ENCODE data around the gene MTRR. TPM values are rescaled to one million over a fixed set of nuclear protein-coding genes. Genes with fewer than 3 reads are reported as not detected.

MTRR gene
- total and polyA plus RNA-seq, 9 of the 15 experiments (the other 6 are each of a cell fraction or from before 2014, with no cell fraction given), result 39.3 to 84.6 (median 66.2) TPM

- no TSS peak for BruUV-seq (replicated peaks)
- Histone ChIP-seq H3K9me1 (ENCODE audit: control insufficient read depth, insufficient read depth, low read length) (no peaks in the 10 kb centered on the region), H3K36me3 (ENCODE audit: control insufficient read depth, insufficient read depth, low read length) (peaks cover 15% of the 10 kb centered on the region; the same call in 2 of the 3 replicates), H3K4me1 (replicated peaks in 1 of 2; ENCODE audit: control insufficient read depth in 2 of 2, insufficient read depth in 2 of 2, low read length in 2 of 2) (no peaks in the 10 kb centered on the region), H2AFZ (ENCODE audit: low read depth, low read length) (no peak overlapping the region), H3K27ac (ENCODE audit: extremely low read depth, low read depth, low read length) (no peak overlapping the region), H3K4me2 (ENCODE audit: insufficient read depth, low read length) (no peak overlapping the region), H3K27me3 (ENCODE audit: control insufficient read depth in 2 of 2, insufficient read depth in 2 of 2, low read length in 2 of 2) (no peaks in the 10 kb centered on the region), H3K9ac (ENCODE audit: insufficient read depth in 1 of 2, low read depth in 2 of 2, low read length in 2 of 2) (no peak overlapping the region), H4K20me1 (replicated peaks; ENCODE audit: control insufficient read depth, insufficient read depth, low read length) (no peaks in the 10 kb centered on the region), H3K79me2 (ENCODE audit: control insufficient read depth, insufficient read depth, low read length) (no peaks in the 10 kb centered on the region), H3K4me3 (no peak overlapping the region), H3K9me3 (replicated peaks; ENCODE audit: control insufficient read depth, insufficient read depth, low read depth, low read length) (0 out of 2 replicates have a peak, but pooled peaks cover 5% of the 10 kb centered on the region)
- FAIRE-seq (no peak), ATAC-seq (no peak), DNase-seq (ENCODE audit: extremely low read depth in 1 of 4, low spot score in 3 of 4) (no peak)
- CTCF ChIA-PET (ENCODE audit: low intra/inter-chr PET ratio), result no interaction called here
- intact Hi-C loops (cut with micrococcal nuclease) (no loop called here), in situ Hi-C loops (cut with MboI) (no loop called here)
- WGBS (ENCODE audit: insufficient coverage, low coverage, missing lambda C conversion rate), result 95% methylated on average over 1 of the region's 1 CpG
- POLR2A ChIA-PET, result no interaction called here
- TF ChIP-seq, protein P1, sequence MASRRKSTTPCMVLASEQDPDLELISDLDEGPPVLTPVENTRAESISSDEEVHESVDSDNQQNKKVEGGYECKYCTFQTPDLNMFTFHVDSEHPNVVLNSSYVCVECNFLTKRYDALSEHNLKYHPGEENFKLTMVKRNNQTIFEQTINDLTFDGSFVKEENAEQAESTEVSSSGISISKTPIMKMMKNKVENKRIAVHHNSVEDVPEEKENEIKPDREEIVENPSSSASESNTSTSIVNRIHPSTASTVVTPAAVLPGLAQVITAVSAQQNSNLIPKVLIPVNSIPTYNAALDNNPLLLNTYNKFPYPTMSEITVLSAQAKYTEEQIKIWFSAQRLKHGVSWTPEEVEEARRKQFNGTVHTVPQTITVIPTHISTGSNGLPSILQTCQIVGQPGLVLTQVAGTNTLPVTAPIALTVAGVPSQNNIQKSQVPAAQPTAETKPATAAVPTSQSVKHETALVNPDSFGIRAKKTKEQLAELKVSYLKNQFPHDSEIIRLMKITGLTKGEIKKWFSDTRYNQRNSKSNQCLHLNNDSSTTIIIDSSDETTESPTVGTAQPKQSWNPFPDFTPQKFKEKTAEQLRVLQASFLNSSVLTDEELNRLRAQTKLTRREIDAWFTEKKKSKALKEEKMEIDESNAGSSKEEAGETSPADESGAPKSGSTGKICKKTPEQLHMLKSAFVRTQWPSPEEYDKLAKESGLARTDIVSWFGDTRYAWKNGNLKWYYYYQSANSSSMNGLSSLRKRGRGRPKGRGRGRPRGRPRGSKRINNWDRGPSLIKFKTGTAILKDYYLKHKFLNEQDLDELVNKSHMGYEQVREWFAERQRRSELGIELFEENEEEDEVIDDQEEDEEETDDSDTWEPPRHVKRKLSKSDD (conservative IDR thresholded peaks at IDR 0.05; ENCODE audit: low read length), result no peak
- no peak for TF ChIP-seq CBFA2T3 (IDR thresholded peaks at IDR 0.05)
- TF ChIP-seq, protein P2, sequence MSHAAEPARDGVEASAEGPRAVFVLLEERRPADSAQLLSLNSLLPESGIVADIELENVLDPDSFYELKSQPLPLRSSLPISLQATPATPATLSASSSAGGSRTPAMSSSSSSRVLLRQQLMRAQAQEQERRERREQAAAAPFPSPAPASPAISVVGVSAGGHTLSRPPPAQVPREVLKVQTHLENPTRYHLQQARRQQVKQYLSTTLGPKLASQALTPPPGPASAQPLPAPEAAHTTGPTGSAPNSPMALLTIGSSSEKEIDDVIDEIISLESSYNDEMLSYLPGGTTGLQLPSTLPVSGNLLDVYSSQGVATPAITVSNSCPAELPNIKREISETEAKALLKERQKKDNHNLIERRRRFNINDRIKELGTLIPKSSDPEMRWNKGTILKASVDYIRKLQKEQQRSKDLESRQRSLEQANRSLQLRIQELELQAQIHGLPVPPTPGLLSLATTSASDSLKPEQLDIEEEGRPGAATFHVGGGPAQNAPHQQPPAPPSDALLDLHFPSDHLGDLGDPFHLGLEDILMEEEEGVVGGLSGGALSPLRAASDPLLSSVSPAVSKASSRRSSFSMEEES (CRISPR knock-in tag; IDR thresholded peaks at IDR 0.05), result no peak
- no peak for TF ChIP-seq PTBP1 (IDR thresholded peaks at IDR 0.05; ENCODE audit: low read depth, low read length)
- TF ChIP-seq, protein P3, sequence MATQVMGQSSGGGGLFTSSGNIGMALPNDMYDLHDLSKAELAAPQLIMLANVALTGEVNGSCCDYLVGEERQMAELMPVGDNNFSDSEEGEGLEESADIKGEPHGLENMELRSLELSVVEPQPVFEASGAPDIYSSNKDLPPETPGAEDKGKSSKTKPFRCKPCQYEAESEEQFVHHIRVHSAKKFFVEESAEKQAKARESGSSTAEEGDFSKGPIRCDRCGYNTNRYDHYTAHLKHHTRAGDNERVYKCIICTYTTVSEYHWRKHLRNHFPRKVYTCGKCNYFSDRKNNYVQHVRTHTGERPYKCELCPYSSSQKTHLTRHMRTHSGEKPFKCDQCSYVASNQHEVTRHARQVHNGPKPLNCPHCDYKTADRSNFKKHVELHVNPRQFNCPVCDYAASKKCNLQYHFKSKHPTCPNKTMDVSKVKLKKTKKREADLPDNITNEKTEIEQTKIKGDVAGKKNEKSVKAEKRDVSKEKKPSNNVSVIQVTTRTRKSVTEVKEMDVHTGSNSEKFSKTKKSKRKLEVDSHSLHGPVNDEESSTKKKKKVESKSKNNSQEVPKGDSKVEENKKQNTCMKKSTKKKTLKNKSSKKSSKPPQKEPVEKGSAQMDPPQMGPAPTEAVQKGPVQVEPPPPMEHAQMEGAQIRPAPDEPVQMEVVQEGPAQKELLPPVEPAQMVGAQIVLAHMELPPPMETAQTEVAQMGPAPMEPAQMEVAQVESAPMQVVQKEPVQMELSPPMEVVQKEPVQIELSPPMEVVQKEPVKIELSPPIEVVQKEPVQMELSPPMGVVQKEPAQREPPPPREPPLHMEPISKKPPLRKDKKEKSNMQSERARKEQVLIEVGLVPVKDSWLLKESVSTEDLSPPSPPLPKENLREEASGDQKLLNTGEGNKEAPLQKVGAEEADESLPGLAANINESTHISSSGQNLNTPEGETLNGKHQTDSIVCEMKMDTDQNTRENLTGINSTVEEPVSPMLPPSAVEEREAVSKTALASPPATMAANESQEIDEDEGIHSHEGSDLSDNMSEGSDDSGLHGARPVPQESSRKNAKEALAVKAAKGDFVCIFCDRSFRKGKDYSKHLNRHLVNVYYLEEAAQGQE (IDR thresholded peaks at IDR 0.05; ENCODE audit: borderline replicate concordance), result no peak
- TF ChIP-seq, protein P3 (CRISPR knock-in tag; IDR thresholded peaks at IDR 0.05; ENCODE audit: low read depth), result no peak
- TF ChIP-seq PCBP1 (IDR thresholded peaks at IDR 0.05; ENCODE audit: low read depth, low read length, poor library complexity, severe bottlenecking), result no peak
- no peak for TF ChIP-seq IFI16 (CRISPR knock-in tag; IDR thresholded peaks at IDR 0.05)
Observed at GRCh38 chr5:7908317-7908716, 39.4 kb downstream of the MTRR start.

All from K562 (cell line).